GM12878 (cell line): Measurements from ENCODE around the gene ENTPD5. TPM values are rescaled to one million over a fixed set of nuclear protein-coding genes. Genes with fewer than 3 reads are reported as not detected.

Source experiments
- ASH2L ChIP-seq: fragments of 300-600, 200-600 bp; sonication (generic); IDR thresholded peaks from 2 replicates; pipeline ENCODE4 v1.6.1; 2017; ENCODE audit warnings: low read depth, mild to moderate bottlenecking, borderline replicate concordance
- BMI1 ChIP-seq: fragments of 450-650 bp; IDR thresholded peaks from 2 replicates; pipeline ENCODE4 v1.6.1; 2016; ENCODE audit warnings: mild to moderate bottlenecking, moderate library complexity, borderline replicate concordance
- EGR1 ChIP-seq, 2 experiments: IDR thresholded peaks; 1 replicate in 1 of 2; 2 replicates in 1 of 2; pipeline ENCODE4 v1.6.1; 2011 to 2012; ENCODE audit warnings: low read depth in 2 of 2, low read length in 2 of 2, borderline replicate concordance in 1 of 2, mild to moderate bottlenecking in 1 of 2, moderate library complexity in 1 of 2
- EZH2 ChIP-seq: IDR thresholded peaks from 2 replicates; pipeline ENCODE4 v1.6.1; 2012; ENCODE audit warnings: low read depth, mild to moderate bottlenecking, control low read depth, inconsistent platforms, low read length, borderline replicate concordance; ENCODE audit not compliant: control insufficient read depth
- IKZF2 ChIP-seq, 2 experiments: fragments of 450-650 bp; IDR thresholded peaks; 2 replicates each; pipeline ENCODE4 v1.6.1; 2017; ENCODE audit warnings: mild to moderate bottlenecking in 2 of 2, moderate library complexity in 2 of 2
- JUNB ChIP-seq: IDR thresholded peaks from 2 replicates; pipeline ENCODE4 v1.6.1; 2016; ENCODE audit warnings: antibody characterized with exemption, mild to moderate bottlenecking
- PAX8 ChIP-seq: fragments of 450-650 bp; IDR thresholded peaks from 2 replicates; pipeline ENCODE4 v1.6.1; 2017; ENCODE audit warnings: mild to moderate bottlenecking, moderate library complexity
- RAD51 ChIP-seq: fragments of 450-650 bp; IDR thresholded peaks from 2 replicates; pipeline ENCODE4 v1.6.1; 2016; ENCODE audit warnings: moderate library complexity, mild to moderate bottlenecking, inconsistent platforms
- SIX5 ChIP-seq: IDR thresholded peaks from 2 replicates; pipeline ENCODE4 v1.6.1; 2011; ENCODE audit warnings: mild to moderate bottlenecking, low read depth, low read length, moderate library complexity; ENCODE audit not compliant: severe bottlenecking
- SRF ChIP-seq, 2 experiments: IDR thresholded peaks; 2 replicates each; pipeline ENCODE4 v1.6.1; 2011; ENCODE audit warnings: low read depth in 2 of 2, low read length in 2 of 2, mild to moderate bottlenecking in 1 of 2, moderate library complexity in 1 of 2
- TBL1XR1 ChIP-seq: IDR thresholded peaks from 2 replicates; pipeline ENCODE4 v1.6.1; 2012; ENCODE audit warnings: low read depth, low read length, improper control_type of control experiment
- TCF3 ChIP-seq: IDR thresholded peaks from 2 replicates; pipeline ENCODE4 v1.6.1; 2012; ENCODE audit warnings: low read depth, mild to moderate bottlenecking, low read length, borderline replicate concordance; ENCODE audit not compliant: insufficient read depth
- YBX1 ChIP-seq: fragments of 450-650 bp; IDR thresholded peaks from 2 replicates; pipeline ENCODE4 v1.6.1; 2016; ENCODE audit warnings: antibody characterized with exemption
- ZSCAN29 ChIP-seq: fragments of 450-650 bp; IDR thresholded peaks from 2 replicates; pipeline ENCODE4 v1.6.1; 2017; ENCODE audit warnings: mild to moderate bottlenecking, moderate library complexity
- polyA plus RNA-seq, 11 experiments: library from polyadenylated mRNA; depleted of rRNA in 4 of 11; unstranded in 6 of 11; stranded (reverse) in 5 of 11; fragments of >200 nt; fragmentation: Nextera tagmentation in 4 of 11; fragmentation: Illumina TruSeq in 1 of 11; extraction: Ambion mirVana in 4 of 11; extraction: Trizol in 1 of 11; gene quantifications; 1 replicate in 1 of 11; 2 replicates in 10 of 11; pipeline versions ENCODE4 v1.2.1 to v1.2.3, GENCODE V29; 2011 to 2016; ENCODE audit warnings: inconsistent platforms in 2 of 11, missing spikeins in 2 of 11, low read depth in 1 of 11
- total RNA-seq, 4 experiments: library from RNA; depleted of rRNA in 3 of 4; stranded (reverse); fragments of >200 nt in 3 of 4; fragmentation: Illumina TruSeq in 1 of 4; extraction: Trizol in 1 of 4; gene quantifications; 2 replicates each; pipeline versions ENCODE4 v1.2.1 to v1.2.3, GENCODE V29; 2013 to 2021
- TF ChIP-seq, protein P1 (sequence below): fragments of 450-650 bp; IDR thresholded peaks from 2 replicates; pipeline ENCODE4 v1.6.1; 2017; ENCODE audit warnings: antibody characterized with exemption, mild to moderate bottlenecking, moderate library complexity
- TF ChIP-seq, protein P2 (sequence below): IDR thresholded peaks from 2 replicates; pipeline ENCODE4 v1.6.1; 2011; ENCODE audit warnings: low read depth, mild to moderate bottlenecking, low read length, moderate library complexity, borderline replicate concordance; ENCODE audit errors: extremely low read depth
- TF ChIP-seq, protein P3 (sequence below): IDR thresholded peaks from 2 replicates; pipeline ENCODE4 v1.6.1; 2012; ENCODE audit warnings: low read depth, low read length, improper control_type of control experiment
- TF ChIP-seq, protein P4 (sequence below): IDR thresholded peaks from 2 replicates; pipeline ENCODE4 v1.6.1; 2011; ENCODE audit warnings: mild to moderate bottlenecking, low read depth, low read length, moderate library complexity; ENCODE audit not compliant: insufficient replicate concordance
- TF ChIP-seq, protein P5 (sequence below): fragments of 450-650 bp; IDR thresholded peaks from 2 replicates; pipeline ENCODE4 v1.6.1; 2016; ENCODE audit warnings: mild to moderate bottlenecking, moderate library complexity, borderline replicate concordance

ENTPD5 gene
- total and polyA plus RNA-seq, 10 of the 15 experiments (the other 5 are each of a cell fraction or from before 2014, with no cell fraction given) = 2.4 to 9.9 (median 7.6) TPM

DNA sequence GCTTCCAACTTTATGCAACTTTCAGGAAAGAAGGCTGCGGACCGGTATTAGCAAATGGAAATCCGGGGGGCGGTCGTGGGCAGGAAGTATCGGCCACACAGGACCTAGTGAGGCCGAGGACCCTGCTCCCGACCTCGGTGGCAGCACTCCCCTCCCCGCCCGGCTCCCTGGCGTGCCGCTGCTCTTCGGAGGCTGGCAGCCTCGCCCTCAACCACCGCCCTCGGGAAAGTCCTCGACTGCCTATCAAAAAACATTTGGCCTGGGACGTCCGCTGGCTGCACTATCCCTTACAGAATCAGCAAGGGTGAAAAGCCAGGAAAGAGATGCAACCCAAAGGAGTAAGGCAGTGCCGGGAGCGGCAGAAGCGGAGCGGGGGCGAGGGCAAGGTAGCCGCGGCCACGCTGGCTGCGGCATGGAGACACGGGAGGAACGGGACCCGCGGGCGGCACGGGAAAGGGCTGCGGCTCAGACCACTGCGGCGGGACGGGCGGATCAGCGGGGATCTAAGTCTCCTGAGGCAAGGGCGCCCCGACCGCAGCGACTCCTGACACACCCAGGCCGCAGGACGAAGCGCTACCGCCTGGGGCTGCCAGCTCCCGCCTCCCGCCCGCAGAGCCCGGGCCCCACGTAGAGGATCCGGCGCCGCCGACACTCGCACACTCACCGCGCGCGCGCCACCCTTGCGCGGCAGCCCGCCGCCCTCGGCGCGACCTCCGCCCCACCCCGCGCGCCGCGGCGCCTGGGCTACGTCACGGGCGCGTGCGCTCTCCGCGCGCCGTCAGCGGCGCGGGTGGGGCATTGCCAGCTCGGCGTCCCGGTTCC lies at the start of gene ENTPD5, which contains the start of gene BBOF1 (continued):
- TF ChIP-seq, protein P1, sequence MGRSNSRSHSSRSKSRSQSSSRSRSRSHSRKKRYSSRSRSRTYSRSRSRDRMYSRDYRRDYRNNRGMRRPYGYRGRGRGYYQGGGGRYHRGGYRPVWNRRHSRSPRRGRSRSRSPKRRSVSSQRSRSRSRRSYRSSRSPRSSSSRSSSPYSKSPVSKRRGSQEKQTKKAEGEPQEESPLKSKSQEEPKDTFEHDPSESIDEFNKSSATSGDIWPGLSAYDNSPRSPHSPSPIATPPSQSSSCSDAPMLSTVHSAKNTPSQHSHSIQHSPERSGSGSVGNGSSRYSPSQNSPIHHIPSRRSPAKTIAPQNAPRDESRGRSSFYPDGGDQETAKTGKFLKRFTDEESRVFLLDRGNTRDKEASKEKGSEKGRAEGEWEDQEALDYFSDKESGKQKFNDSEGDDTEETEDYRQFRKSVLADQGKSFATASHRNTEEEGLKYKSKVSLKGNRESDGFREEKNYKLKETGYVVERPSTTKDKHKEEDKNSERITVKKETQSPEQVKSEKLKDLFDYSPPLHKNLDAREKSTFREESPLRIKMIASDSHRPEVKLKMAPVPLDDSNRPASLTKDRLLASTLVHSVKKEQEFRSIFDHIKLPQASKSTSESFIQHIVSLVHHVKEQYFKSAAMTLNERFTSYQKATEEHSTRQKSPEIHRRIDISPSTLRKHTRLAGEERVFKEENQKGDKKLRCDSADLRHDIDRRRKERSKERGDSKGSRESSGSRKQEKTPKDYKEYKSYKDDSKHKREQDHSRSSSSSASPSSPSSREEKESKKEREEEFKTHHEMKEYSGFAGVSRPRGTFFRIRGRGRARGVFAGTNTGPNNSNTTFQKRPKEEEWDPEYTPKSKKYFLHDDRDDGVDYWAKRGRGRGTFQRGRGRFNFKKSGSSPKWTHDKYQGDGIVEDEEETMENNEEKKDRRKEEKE = no peak
- TF ChIP-seq JUNB (no peak), SIX5 (peak; percentile 10), TCF3 (0 out of 2 replicates have a peak, but pooled peaks have one; percentile 16), EGR1 (IDR thresholded peaks at IDR 0.05; ENCODE audit: borderline replicate concordance in 1 of 2, low read depth in 2 of 2, low read length in 2 of 2) (peak; percentile 24 to 65; a peak in 2 of 3 replicates), SRF (IDR thresholded peaks at IDR 0.05; ENCODE audit: low read depth in 2 of 2, low read length in 2 of 2) (peak in 1 of 2 experiments; percentile 56; a peak in 1 of 4 replicates), TBL1XR1 (no peak), EZH2 (no peak), RAD51 (no peak), ZSCAN29 (peak; percentile 67; the same call in 1 of the 2 replicates), YBX1 (no peak), BMI1 (no peak), ASH2L (no peak), PAX8 (no peak), IKZF2 (IDR thresholded peaks at IDR 0.05) (peak; percentile 25 to 49; a peak in 1 of 4 replicates)
- TF ChIP-seq, protein P2, sequence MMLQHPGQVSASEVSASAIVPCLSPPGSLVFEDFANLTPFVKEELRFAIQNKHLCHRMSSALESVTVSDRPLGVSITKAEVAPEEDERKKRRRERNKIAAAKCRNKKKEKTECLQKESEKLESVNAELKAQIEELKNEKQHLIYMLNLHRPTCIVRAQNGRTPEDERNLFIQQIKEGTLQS = 0 out of 2 replicates have a peak, but pooled peaks have one; percentile 6
- TF ChIP-seq, protein P3, sequence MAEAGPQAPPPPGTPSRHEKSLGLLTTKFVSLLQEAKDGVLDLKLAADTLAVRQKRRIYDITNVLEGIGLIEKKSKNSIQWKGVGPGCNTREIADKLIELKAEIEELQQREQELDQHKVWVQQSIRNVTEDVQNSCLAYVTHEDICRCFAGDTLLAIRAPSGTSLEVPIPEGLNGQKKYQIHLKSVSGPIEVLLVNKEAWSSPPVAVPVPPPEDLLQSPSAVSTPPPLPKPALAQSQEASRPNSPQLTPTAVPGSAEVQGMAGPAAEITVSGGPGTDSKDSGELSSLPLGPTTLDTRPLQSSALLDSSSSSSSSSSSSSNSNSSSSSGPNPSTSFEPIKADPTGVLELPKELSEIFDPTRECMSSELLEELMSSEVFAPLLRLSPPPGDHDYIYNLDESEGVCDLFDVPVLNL = no peak
- TF ChIP-seq, protein P4, sequence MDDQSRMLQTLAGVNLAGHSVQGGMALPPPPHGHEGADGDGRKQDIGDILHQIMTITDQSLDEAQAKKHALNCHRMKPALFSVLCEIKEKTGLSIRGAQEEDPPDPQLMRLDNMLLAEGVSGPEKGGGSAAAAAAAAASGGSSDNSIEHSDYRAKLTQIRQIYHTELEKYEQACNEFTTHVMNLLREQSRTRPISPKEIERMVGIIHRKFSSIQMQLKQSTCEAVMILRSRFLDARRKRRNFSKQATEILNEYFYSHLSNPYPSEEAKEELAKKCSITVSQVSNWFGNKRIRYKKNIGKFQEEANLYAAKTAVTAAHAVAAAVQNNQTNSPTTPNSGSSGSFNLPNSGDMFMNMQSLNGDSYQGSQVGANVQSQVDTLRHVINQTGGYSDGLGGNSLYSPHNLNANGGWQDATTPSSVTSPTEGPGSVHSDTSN = no peak
- TF ChIP-seq, protein P5, sequence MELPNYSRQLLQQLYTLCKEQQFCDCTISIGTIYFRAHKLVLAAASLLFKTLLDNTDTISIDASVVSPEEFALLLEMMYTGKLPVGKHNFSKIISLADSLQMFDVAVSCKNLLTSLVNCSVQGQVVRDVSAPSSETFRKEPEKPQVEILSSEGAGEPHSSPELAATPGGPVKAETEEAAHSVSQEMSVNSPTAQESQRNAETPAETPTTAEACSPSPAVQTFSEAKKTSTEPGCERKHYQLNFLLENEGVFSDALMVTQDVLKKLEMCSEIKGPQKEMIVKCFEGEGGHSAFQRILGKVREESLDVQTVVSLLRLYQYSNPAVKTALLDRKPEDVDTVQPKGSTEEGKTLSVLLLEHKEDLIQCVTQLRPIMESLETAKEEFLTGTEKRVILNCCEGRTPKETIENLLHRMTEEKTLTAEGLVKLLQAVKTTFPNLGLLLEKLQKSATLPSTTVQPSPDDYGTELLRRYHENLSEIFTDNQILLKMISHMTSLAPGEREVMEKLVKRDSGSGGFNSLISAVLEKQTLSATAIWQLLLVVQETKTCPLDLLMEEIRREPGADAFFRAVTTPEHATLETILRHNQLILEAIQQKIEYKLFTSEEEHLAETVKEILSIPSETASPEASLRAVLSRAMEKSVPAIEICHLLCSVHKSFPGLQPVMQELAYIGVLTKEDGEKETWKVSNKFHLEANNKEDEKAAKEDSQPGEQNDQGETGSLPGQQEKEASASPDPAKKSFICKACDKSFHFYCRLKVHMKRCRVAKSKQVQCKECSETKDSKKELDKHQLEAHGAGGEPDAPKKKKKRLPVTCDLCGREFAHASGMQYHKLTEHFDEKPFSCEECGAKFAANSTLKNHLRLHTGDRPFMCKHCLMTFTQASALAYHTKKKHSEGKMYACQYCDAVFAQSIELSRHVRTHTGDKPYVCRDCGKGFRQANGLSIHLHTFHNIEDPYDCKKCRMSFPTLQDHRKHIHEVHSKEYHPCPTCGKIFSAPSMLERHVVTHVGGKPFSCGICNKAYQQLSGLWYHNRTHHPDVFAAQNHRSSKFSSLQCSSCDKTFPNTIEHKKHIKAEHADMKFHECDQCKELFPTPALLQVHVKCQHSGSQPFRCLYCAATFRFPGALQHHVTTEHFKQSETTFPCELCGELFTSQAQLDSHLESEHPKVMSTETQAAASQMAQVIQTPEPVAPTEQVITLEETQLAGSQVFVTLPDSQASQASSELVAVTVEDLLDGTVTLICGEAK = no peak
